AG04449 (cell line): Measurements from ENCODE around the gene VPS13C.

Experiments used
- CTCF ChIA-PET: fragments of 350-600 bp; formaldehyde crosslinking; extraction: SDS; loops from one replicate; lab custom pipeline; 2021; ENCODE audit warnings: antibody characterized with exemption; lab: Yijun Ruan, JAX
- POLR2A ChIA-PET: fragments of 400-600, 350-600 bp; formaldehyde crosslinking; extraction: SDS; loops from one replicate; lab custom pipeline; 2020; ENCODE audit warnings: antibody characterized with exemption, inconsistent platforms; lab: Yijun Ruan, JAX
- DNase-seq: peaks from one replicate; pipeline ENCODE4 v3.0.0-alpha.2; 2010; ENCODE audit warnings: low read depth, low spot score
- H3K4me3 ChIP-seq: 2 replicates; pipeline ENCODE4 v1.5.1; 2011; ENCODE audit warnings: low read depth, mild to moderate bottlenecking, control low read depth, low read length
- CTCF ChIP-seq: IDR thresholded peaks from one replicate; pipeline ENCODE4 v1.5.1; 2011; ENCODE audit warnings: mild to moderate bottlenecking, moderate library complexity, low read length, control low read depth, inconsistent platforms; ENCODE audit not compliant: insufficient read depth; ENCODE audit errors: missing control alignments

Gene VPS13C

GRCh38 chr15:62083194-62084154, 23.2 kb upstream of the VPS13C start:
- no peak overlapping the region for H3K4me3 ChIP-seq
- TF ChIP-seq CTCF = no peak
- POLR2A ChIA-PET = no interaction called here
- no peak for DNase-seq
- CTCF ChIA-PET = interaction anchor here (5.1 kb wide), 1 partner anchor 10 kb away, joined by 41 read pairs; no protein-coding TSS in a partner anchor

- CTCF ChIA-PET = interaction anchor here (5.1 to 12.6 kb wide), 2 partner anchors 7 to 18 kb away, joined by 41 to 100 read pairs; partner anchors contain the start of gene VPS13C
- H3K4me3 ChIP-seq = no peak overlapping the region
Observed at GRCh38 chr15:62079594-62079993, 19.3 kb upstream of the VPS13C start.

GRCh38 chr15:62075595-62076277, 15.5 kb upstream of the VPS13C start:
- CTCF ChIA-PET = interaction anchor here (1.3 to 12.6 kb wide), 7 partner anchors 10 to 240 kb away, joined by 3 to 100 read pairs (median 6); partner anchors contain the start of genes C2CD4A and VPS13C
- TF ChIP-seq CTCF = no peak
- DNase-seq = no peak
- H3K4me3 ChIP-seq = no peak overlapping the region
- POLR2A ChIA-PET = no interaction called here

More at GRCh38 chr15:62079594-62079993, 19.3 kb upstream of the VPS13C start:
- DNase-seq = no peak
- TF ChIP-seq CTCF = no peak
- POLR2A ChIA-PET = interaction anchor here (0.5 kb wide), 1 partner anchor 211 kb away, joined by 3 read pairs; no protein-coding TSS in a partner anchor

GRCh38 chr15:62071711-62072308, 11.6 kb upstream of the VPS13C start:
- ChIA-PET CTCF (interaction anchor here (0.6 to 12.6 kb wide), 25 partner anchors 10 to 238 kb away, joined by 3 to 100 read pairs (median 4); partner anchors contain the start of gene VPS13C), POLR2A (no interaction called here)
- H3K4me3 ChIP-seq = no peak overlapping the region
- no peak for DNase-seq
- TF ChIP-seq CTCF = peak; percentile 31

GRCh38 chr15:62069551-62069950, 9.3 kb upstream of the VPS13C start:
- DNase-seq = no peak
- no peak overlapping the region for H3K4me3 ChIP-seq
- CTCF ChIA-PET = interaction anchor here (0.6 to 12.6 kb wide), 6 partner anchors 8 to 238 kb away, joined by 3 to 100 read pairs (median 8); partner anchors contain the start of gene VPS13C
- POLR2A ChIA-PET = no interaction called here
- no peak for TF ChIP-seq CTCF
